HG03097 (cell line): ENCODE data around the gene GRIN2D.
"Not testable (repeated sequence)": the region's sequence is repeated elsewhere in the genome, so short reads cannot be mapped to it uniquely, and the experiment has no call there.

ENCODE experiments used
- ATAC-seq: cut with Tn5 transposase; IDR thresholded peaks from one replicate; pipeline ENCODE4 v1.9.1; 2021; ENCODE audit not compliant: unreplicated experiment, low FRiP score

The GRIN2D gene

DNA sequence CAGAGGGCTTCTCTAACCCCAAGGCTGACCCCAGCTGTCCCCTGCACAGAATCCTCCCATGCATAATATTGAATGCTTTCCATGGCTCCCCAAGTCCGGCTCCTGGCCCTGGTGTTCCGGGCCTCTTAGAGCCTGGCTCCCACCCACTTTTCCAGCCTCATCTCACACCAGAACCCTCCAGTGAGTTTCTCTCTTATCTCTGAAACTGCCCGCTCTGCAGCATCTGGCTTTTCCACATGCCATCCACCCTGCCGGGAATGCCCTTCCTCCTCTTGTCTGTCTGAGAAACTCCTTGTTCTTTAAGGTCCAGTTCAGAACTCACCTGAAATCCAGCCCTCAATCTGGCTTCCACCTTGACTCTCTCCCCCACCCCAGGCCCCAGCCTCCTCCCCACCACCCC, 22.5 kb upstream of the GRIN2D start:
- no peak for ATAC-seq

- ATAC-seq = no peak
Measured at GRCh38 chr19:48371367-48371766, 22.1 kb upstream of the GRIN2D start.

DNA sequence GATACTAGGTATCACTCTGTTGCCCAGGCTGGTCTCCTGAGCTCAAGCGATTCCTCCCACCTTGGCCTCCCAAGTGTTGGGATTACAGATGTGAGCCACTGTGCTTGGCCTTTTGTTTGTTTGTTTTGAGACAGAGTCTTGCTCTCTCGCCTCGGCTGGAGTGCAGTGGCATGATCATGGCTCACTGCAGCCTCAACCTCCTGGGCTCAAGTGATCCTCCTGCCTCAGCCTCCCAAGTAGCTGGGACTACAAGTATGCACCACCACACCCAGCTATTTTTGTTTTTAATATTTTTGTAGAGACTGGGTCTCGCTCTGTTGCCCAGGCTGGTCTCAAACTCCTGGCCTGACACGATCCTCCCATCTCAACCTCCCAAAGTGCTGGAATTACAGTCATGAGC, 21.7 kb upstream of the GRIN2D start:
- not testable (repeated sequence) for ATAC-seq

DNA sequence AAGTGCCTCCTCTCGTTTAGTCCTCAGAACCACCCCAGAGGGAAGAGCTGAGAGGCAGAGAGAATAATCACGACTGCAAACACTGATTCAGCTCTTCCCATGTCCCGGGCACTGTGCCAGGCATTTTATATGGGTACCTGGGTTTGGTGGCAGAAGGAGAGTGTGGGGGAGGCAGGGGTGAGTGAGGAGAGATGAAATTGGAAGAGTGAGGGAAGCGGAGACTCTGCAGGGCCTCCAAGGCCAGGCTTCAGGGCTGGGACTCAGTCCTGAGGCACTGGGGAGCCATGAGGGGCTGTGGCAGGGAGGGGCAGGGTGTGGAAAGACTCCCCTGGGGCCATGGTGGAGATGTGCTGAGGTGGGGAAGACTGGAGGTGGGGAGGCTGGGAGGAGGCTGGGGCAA, 20.6 kb upstream of the GRIN2D start:
- no peak for ATAC-seq

- no peak for ATAC-seq
Measured at GRCh38 chr19:48373567-48373966, 19.9 kb upstream of the GRIN2D start.

- no peak for ATAC-seq
Measured at GRCh38 chr19:48378194-48378570, 15.3 kb upstream of the GRIN2D start.

DNA sequence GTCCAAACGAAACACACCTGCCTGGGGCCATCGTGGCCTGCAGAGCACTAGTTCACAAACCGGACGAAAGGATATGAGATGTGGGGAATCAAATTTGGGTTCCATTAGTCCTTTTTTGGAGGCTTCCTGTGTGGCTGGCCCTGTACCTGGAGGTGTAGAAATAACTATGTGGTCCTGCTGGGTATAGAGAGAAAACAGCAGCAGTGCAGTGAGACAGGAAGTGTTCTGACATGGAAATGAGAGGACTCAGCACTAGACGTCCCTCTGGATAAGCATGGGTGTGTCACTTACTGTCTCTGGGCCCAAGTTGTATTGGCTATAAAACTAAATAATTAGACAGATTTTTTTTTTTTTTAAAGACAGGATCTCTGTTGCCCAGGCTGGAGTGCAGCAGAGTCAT, 14.4 kb upstream of the GRIN2D start:
- no peak for ATAC-seq

GRCh38 chr19:48381178-48381950, 12.1 kb upstream of the GRIN2D start:
- no peak for ATAC-seq

- no peak for ATAC-seq
Measured at GRCh38 chr19:48382286-48382685, 11.2 kb upstream of the GRIN2D start.

- ATAC-seq = no peak
Measured at GRCh38 chr19:48385461-48386087, 7.9 kb upstream of the GRIN2D start.

DNA sequence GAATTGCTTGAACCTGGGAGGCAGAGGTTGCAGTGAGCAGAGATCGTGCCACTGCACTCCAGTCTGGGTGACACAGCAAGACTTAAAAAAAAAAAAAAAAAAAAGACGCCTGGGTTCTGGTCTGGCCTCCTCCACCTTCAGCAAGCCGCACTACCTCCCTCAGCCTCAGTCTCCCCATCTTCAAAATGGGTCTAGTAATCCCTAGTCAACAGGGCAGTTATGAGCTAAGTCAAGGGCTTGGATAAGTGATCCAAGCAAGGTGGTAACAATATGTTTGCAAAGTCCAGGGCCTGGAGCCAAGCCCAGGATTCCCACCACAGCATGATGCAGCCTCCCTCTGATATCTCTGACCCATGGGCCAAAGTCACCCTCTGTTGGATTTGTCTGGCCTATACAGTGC, 6.5 kb upstream of the GRIN2D start:
- ATAC-seq = no peak

DNA sequence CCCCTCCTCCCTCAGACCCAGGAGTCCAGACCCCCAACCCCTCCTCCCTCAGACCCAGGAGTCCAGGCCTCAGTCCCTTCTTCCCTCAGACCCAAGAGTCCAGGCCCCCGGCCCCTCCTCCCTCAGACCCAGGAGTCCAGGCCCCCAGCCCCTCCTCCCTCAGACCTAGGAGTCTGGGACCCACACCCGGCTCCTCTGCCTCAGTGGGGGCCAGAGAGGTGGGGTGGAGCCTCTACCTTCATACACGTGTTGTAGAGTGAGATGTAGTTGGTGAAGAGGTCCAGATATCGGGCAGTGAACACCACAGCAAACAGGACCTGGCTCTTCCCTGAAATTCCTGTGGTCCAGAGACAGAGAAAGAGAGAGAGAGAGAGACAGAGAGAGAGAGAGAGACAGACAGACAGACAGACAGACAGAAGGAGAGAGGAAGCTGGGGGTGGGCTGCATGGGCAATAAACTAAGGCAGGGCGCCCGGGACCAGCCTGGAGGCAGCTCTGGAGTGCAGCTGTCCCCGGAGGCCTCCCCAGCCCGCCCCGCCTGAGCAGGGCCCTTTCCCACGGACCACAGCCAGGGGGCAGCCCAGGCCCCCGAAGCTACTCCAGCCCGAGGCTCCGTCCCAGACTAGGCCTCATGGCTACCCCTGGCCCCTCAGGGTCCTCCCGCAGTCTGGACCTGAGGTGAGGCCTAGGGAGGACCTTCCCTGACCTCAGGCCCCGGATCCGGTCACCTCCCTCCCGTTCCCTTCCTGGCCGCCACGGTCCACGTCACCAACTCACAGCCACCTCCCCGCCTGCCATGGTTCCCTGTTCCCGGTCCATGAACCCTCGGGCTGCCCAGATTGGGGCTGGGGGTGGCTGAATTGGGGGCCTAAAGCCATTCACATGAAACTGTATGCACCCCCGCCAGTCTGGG, 3.0 kb upstream of the GRIN2D start:
- ATAC-seq = no peak

- ATAC-seq = peak; percentile 63
Measured at GRCh38 chr19:48391100-48392005, 2.1 kb upstream of the GRIN2D start, which contains the start of gene KDELR1. Gene KDELR1, minus strand, starts transcription at chr19:48391551. Its CDS starts 193 bp downstream, at chr19:48391358.

GRCh38 chr19:48392006-48392344, 1.5 kb upstream of the GRIN2D start:
- ATAC-seq = not testable (repeated sequence)

- no peak for ATAC-seq
Measured at GRCh38 chr19:48392860-48393558, 459 bp upstream of the GRIN2D start.

GRCh38 chr19:48394331-48395169, 1.1 kb downstream of the GRIN2D start:
- ATAC-seq = no peak

DNA sequence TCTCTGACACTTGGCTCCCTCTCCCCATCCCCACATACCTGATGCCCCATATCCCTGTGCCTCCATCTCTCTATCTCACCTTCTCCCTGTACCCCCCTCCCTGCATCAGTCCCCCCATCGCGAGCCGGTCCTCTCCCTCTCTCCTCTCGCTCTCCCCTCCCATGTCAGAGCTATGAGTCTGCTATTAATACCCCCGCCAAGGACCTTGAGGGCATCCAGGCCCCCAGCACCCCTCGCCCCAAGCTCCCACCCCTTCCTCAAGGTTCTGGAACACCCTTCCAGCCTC, 1.6 kb downstream of the GRIN2D start:
- no peak for ATAC-seq

DNA sequence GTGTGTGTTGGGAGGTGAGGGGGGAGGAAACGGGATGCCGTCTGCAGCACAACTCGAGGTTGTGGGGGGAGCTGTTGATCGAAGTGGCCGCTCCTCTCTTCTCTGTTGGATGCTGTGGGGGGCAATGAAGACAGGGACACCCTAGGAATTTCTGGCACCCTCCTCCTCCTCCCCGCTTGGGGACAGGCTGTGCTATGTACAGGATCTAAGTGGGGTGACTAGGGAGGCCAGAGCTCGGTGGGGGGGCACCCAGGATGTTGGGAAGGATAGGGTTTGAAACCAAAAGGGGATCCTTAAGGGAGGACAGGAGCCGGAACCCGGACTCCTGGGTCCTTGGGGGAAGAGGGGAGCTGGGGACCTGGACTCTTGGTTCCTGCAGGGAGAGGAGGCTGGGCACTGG, 2.0 kb downstream of the GRIN2D start:
- ATAC-seq = no peak
